Sigmoid colon (tissue), 4 donors: ENCODE data around the gene TRMT1.

Source experiments
- EP300 ChIP-seq, 4 donors: sonication (generic); formaldehyde crosslinking; IDR thresholded peaks; one replicate each; pipeline ENCODE4 v1.6.1; 2017; ENCODE audit warnings: antibody characterized with exemption in 4 of 4
- POLR2A ChIP-seq, 2 donors: fragments of 450-650 bp; IDR thresholded peaks; one replicate each; pipeline ENCODE4 v1.6.1; 2016; ENCODE audit warnings: antibody characterized with exemption in 2 of 2, mild to moderate bottlenecking in 2 of 2, moderate library complexity in 2 of 2
- POLR2AphosphoS5 ChIP-seq, 4 donors: sonication (generic); formaldehyde crosslinking; IDR thresholded peaks; one replicate each; pipeline ENCODE4 v1.6.1; 2017; ENCODE audit warnings: antibody characterized with exemption in 4 of 4
- TF ChIP-seq, protein P1 (sequence below), 4 experiments: fragments of 450-650 bp in 3 of 4; fragments of 200-600 bp in 1 of 4; IDR thresholded peaks; one replicate each; pipeline ENCODE4 v1.5.1; 2016 to 2019; ENCODE audit warnings: antibody characterized with exemption in 4 of 4, mild to moderate bottlenecking in 3 of 4, moderate library complexity in 2 of 4

DNA sequence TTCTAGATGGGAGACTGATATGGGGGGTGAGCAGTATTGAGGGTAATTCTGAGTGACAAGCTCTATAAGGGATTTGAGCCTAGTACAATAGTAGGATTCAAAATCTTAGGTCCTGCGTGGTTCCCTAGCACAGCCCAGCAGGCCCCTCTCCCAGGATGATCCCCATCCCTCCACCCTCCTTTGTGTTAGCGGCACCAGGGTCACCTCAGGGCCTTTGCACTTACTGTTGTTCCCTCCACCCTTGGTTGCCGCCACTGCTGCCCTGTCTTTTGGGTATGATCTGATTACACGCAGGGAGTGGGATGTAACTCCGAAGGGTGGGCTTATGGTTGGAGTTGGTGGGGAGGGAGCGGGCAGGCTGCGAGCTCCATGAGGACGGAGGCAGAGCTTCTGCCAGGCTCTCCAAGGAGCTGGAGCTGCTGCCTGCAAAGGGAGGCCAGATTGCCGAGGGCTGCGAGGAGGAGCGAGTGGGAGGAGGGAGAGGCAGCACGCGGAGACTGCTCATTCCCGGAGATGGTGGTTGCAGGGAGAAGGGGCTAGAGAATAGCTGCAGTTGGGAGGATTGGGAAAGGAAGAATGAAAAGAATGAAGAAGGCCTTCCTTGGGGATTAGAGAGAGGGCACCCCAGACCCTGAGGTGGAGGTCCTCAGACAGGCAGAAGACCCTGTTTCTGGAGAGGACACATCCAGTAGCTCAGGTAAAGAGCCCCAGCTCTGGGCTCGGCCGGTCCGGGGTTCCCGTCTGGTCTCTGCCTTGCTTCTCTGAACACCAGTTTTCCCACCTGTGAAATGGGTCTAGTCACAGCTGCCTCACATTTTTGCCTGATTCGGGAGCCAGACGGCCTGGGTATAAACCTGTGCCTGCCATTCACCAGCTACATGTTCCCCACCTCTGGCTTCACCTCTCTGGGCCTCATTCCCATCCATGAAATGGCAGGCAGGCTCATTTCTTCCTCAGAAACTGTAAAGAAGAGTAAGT, 6.7 kb upstream of the TRMT1 start:
- TF ChIP-seq, protein P1, sequence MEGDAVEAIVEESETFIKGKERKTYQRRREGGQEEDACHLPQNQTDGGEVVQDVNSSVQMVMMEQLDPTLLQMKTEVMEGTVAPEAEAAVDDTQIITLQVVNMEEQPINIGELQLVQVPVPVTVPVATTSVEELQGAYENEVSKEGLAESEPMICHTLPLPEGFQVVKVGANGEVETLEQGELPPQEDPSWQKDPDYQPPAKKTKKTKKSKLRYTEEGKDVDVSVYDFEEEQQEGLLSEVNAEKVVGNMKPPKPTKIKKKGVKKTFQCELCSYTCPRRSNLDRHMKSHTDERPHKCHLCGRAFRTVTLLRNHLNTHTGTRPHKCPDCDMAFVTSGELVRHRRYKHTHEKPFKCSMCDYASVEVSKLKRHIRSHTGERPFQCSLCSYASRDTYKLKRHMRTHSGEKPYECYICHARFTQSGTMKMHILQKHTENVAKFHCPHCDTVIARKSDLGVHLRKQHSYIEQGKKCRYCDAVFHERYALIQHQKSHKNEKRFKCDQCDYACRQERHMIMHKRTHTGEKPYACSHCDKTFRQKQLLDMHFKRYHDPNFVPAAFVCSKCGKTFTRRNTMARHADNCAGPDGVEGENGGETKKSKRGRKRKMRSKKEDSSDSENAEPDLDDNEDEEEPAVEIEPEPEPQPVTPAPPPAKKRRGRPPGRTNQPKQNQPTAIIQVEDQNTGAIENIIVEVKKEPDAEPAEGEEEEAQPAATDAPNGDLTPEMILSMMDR (IDR thresholded peaks at IDR 0.05), result no peak
- TF ChIP-seq EP300 (IDR thresholded peaks at IDR 0.05) (no peak), POLR2A (IDR thresholded peaks at IDR 0.05) (no peak), POLR2AphosphoS5 (IDR thresholded peaks at IDR 0.05) (no peak)
